ENCODE data around the gene IFI44L.

IFI44L gene

DNA sequence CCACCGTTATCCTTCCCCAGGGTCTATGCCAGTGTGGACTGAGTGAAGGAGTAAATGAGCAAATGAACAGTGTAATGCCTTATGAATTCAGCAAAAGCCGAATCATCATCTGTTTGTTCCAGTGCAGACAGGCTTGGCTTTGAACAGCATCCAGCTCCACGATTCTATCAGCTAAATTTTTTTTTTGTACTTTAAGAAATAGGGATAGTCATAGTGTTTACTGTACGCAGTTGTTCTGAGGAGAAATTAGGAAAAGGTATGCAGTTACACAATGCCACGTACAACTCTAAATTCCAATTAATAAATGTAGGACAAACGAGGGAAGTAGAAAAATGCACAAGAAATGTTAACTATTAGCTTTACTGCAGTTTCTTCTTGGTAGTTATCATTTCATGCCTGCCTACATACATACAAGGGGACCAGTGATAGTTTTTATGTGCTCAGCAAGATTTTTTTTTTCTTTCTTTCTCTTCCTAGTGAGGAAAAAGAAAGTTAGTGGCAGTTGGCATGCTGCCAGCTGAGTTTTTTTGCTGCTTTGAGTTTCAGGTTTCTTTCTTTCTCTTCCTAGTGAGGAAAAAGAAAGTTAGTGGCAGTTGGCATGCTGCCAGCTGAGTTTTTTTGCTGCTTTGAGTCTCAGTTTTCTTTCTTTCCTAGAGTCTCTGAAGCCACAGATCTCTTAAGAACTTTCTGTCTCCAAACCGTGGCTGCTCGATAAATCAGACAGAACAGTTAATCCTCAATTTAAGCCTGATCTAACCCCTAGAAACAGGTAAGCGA lies at the start of gene IFI44L:
IFI44L (plus strand) TSS at position 646 of the 777 bp plus-strand sequence. CDS start 7,468 bp downstream, outside the sequence.
- peak; percentile 70 for DNase-seq

DNA sequence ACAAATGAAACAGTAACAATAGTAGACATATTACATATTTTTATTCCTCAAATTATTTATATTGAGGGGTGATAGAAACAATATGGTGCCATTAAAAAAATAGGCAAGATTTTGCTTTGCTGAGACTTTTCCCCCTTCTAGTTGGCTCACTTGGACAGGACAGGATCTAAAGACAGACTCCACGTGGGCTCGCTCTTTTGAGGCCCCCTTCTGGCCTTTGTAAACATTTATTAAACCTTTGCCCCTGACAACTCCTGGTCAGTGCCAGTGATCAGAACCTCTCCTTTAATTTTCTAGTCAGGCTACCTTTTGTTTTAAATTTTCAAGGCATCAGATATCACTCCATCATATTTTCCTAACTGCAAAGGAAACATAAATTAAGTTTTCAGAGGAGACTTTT lies 49.7 kb upstream of the IFI44L start:
- DNase-seq: no peak

DNA sequence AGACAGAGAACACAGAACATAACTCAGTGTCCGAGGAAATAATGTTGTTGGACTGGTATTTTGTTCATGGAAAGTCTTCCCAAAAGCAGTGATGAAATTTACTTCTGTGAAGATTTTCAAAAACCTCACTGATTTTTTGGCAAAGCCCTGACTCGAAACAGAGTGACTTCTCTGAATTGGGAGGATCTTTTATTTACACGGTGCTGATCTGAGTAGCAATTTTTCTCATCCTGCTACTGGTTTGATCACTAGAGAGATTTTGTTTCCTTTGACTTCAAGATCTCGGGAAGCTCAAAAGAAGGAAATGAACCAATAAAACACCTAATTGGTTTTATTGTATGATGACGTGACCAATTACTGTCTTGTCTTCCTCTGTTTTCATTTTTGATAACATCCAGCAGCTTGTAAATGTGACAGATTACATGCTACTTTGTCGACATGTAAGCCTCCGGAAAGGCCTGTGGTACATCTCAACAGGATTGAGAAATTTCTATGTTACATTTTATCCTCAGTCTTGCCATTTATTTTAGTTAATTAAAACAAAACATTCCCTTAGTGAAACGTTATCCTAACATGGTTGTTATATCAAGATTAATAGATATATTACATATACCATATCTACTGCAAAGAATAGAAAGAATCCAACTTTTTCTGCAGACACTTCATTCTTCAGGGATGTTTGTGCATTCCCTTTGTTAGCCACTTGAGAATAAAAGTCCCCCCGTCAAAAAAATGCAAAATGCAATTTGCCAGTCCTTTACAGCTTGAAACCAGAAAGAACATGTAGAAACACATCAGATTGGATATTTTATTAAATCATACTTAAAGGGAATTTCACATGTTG lies 42.8 kb upstream of the IFI44L start:
- no peak for DNase-seq

DNA sequence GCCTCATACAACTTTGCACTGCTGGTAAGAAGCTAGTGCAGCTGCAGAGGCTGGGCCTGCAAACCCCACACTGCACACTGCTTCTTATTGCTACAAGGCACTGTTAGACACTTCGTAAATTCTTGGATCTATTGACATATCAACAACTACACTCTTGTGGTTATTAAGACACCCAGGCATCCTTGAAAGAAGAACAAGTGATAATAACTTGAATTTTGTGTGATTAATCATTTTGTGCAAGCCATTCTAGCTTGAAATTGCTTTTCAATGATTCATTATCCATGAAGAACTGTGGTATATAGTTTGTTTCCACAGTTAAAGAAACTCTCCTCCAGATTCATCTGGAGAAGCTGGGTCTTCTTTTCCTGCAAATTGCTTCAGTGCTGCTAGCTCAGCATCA lies 33.7 kb upstream of the IFI44L start:
- DNase-seq: no peak

DNA sequence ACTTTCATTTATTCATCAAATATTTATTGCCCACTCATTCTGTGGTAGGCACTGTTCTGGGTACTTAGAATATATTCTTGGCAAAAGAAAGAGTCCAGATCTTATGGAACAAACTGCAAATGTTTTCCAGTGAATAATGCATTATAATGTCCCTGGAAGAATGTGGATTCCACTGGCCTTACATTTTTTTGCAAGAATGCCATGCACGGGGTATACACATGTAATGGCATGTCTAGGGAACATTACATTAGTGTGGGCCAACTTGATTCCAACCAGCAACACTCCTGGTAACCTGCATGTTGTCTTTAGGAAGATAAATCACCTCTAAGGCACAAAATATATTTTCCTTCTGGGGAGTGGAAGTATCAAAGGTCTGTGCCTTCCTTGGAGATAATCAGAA lies 33.0 kb upstream of the IFI44L start:
- DNase-seq: no peak

DNA sequence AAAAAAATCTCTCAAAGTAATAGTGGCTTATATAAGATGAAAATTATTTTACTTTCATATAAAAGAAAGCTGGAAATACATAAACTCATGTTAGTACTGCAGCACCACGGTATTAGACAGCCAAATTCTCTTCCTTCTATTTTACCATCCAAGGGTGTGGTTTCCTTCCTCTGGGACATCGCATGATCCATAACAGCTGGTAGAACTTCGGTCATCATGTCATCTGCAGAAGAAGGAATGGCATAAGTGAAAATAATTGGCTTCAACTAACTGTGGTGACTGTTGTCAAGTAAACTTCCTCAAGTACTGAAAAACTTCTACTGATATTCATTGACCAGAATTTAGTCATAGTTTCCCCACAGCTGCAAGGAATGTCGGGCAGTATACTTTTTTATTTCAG lies 28.3 kb upstream of the IFI44L start:
- no peak for DNase-seq

DNA sequence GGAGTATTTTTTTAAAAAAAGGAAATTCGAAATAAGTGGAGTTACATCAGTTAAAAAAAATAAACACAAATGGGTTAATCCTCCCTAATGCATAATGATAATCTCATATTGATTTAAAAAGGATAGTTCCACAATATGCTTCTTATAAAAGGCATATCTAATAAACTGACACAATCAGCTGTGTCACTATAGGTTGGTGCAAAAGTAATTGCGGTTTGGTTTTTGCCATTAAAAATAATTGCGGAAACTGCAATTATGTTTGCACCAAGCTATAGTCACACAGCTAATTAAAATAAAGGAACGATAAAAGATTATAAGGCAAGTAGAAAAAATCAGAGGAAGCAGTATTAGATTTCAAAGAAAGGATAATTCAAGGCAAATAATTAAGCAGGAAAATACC lies 21.0 kb upstream of the IFI44L start:
- no peak for DNase-seq

DNA sequence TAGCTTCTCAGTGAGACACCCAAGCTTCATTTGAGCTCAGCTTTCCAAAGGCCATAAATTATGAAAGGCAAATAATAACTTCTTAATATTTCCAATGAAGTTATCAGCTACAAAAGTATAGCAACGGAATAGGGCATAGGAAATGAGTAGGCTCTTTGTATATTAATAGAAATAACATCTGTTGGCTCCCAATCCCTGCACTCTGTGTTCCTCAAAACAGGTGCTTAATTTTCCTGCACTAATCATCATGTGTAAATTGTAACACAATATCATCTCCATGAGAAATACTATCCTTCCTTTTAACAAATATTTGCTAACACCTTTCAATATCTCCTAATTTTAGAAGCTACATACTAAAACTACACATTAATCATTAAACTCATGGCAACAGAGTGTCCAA lies 19.2 kb upstream of the IFI44L start:
- DNase-seq: no peak

DNA sequence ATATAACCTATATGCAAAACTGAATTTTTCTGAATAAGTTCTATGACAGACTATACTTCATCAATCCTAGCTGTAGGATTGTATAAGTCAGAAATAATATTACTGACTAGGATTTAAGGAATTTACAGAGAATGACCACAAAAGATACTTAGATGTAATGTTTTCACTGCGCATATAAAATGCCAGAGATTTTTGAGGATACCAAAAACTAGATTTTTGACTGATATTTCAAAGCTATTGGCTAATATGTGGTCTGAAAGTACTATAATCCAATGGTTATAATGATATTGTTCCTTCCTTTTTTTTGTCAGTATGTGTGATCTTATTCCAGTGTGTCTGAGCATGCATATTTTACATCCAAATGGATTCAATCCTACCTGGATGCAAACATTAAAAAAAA lies 17.0 kb upstream of the IFI44L start:
- DNase-seq: no peak

DNA sequence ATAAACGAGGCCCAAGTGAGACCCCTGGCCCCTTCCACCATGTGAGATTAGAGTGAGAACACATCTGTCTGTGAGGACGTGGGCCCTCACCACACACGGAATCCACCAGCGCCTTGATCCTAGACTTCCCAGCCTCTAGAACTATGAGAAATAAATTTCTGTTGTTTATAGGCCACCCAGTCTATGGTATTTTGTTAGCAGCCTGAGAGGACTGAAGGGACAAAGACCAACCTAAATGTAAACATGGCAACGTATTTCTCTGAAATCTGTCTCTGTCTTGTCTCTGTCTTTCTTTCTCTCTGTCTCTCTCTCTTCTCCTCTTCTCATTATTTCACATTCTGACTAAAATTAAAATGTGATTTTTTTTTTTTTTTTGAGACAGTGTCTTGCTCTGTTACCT lies 15.6 kb upstream of the IFI44L start:
- DNase-seq: no peak

DNA sequence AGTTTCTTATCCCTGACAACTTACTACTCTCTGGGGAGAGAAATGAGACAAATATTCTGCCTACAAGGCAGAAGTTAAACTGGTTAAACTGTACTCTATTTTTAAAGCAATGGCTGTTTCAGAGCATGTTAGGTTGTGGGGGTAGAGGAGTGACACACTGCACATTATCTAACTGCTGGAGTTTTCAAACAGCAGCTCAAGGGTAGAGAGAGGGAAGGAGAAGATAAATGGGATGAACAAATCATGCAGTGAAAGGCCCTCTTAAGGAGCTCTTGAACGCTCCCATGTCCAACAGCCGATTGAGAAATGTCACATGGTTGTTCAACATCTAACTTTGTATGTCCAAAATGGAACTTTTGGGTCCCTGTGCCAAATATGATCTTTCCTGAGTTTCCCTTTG lies 14.0 kb upstream of the IFI44L start:
- DNase-seq: no peak

DNA sequence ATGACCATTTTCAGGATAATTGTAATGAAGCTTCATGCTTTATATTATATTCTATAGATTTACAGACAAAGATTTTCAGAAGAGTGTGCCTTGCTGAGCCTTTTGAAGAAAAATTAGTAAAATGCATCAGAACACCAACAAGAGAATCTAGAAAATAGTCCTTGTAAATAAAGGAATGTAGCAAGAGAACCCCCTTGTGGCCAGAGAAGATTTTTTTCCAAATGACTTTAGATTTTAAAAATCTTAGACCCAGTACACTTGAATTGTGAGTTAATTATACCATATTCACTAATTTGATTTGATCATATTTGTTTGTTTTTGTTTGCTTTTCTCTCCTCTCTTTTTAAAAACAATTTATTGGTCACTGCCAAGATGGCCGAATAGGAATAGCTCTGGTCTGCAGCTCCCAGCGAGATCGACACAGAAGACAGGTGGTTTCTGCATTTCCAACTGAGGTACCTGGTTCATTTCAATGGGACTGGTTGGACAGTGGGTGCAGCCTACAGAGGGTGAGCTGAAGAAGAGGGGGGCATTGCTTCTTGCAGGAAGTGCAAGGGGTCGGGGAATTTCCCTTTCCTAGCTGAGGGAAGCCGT lies 12.8 kb upstream of the IFI44L start:
- no peak for DNase-seq

DNA sequence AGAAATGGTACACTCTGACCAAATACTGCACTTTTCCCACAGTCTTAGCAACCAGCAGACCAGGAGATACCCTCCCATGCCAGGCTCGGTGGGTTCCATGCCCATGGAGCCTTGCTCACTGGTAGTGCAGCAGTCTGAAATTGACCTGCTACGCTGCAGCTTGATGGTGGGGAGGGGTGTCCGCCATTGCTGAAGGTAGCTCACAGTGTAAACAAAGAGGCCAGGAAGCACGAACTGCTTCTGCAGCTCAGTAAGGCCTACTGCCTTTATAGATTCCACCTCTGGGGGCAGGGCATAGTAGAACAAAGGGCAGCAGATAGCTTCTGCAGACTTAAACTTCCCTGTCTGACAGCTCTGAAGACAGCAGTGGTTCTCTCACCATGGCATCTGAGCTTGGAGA lies 12.3 kb upstream of the IFI44L start:
- no peak for DNase-seq

DNA sequence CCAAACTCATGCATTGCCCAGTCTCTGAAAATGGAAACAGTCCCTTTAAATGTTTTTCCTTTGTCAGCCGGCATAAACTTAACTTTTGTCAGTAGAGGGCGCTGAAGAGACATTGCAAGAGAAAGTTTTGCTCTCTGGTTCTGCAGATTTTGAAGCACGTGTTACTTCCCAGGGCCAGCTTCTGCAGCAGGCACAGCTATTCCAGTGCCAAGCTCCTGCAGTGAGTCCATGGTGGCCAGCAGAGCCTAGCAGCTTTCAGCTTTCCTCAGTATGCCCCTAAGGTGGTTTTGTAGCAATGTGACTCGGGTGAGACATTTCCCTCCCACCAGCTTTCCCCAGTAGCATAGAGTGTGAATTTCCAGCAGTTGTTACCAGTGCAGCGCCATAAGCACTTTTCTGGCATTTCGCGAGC lies 2.6 kb upstream of the IFI44L start:
- DNase-seq: peak; percentile 85

DNA sequence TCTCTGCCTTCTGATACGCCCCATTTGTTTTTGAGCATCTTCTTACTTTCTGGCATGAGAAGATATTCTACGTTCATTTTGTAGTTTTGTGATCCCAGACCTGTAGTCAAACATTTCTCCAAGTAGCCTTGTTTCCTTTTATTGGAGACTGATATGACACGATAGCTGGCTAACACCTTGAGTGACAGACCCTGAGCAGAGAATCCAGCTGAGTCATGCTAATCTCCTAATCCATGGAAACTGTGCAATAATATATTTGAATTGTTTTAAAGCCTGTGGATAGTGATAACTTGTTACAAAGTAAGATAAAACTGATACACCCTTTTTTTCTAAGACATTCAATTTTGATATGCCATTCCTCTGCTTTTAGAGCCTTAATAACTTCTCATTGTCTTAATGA lies 1.2 kb upstream of the IFI44L start:
- no peak for DNase-seq

DNA sequence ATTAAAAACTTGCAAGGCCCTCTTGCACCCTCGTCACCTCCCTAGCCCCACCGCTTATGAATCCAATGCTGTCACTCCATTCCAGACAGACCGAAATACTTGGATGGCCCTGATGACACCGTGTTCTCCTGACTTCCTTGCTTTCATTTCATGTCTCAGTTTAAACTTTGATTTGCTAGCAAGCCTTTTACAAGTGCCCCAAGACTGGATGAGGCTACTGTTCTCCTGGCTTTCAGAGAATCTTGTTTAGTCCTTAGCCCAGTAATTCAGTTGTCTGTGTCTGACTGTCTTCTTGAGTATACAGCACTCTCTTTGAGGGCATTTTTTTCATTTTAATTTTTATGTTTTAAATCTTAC lies 824 bp upstream of the IFI44L start:
- no peak for DNase-seq

DNA sequence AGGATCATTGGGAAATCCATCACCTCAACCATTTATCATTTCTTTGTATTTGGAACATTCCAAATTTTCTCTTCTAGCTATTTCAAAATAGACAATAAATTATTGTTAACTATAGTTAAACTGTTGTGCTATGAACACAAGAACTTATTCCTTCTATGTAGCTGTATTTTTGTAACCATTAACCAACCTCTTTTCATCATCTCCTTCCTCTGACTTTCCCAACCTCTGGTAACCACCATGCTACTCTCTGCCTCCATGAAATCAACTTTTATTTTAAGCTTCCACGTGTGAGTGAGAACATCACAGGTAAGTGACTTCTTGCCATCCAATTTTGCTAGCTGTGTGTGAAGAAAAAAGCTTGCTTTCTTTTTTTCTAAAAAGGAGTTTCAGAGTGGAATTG lies 418 bp downstream of the IFI44L start:
- DNase-seq: no peak

DNA sequence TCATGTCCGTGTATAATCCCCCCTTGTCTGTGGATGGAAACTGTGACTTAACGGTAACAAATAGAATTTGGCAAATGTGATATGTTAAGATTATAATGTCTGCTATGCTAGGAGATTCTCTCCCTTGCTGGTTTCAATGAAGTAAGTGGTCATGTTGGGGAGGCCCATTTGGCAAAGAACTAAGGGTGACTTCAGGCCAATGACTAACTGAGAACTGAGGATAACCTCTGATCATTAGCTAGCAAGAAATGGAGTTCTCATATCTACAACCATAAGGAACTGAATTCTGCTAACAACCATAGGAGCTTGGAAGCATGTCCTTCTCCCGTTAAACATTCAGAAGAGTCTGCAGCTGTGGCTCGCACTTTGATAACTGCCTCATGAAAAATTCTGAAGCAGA lies 2.3 kb downstream of the IFI44L start:
- no peak for DNase-seq

DNA sequence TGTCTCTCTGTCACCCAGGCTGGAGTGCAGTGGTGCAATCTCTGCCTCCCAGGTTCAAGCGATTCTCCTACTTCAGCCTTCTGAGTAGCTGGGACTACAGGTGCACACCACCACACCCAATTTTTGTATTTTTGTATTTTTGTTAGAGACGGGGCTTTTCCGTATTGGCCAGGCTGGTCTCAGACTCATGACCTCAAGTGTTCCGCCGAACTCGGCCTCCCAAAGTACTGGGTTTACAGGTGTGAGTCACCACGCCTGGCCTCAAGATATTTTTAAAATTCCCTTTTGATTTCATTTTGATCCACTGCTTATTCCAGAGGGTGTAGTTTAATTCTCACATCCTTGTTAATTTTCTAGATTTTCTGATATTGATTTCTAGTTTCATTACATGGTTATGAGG lies 3.8 kb downstream of the IFI44L start:
- no peak for DNase-seq

DNA sequence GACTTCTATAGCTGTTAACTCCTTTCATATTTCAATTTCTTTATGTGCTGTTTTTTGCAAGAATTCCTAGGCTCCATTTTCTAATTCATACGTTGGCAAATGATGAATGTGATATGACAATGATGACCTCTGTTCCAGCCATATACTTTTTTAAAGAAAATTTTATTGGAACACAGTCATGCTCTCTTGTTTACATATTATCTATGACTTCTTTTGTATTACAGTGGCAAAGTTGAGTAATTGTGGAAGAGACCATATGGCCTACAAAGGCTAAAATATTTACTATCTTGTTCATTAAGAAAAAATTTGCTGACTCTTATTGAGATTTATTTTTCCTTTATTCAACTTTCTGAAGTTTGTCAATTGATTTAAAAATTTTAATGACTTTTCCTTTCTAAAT lies 7.1 kb downstream of the IFI44L start:
- no peak for DNase-seq

DNA sequence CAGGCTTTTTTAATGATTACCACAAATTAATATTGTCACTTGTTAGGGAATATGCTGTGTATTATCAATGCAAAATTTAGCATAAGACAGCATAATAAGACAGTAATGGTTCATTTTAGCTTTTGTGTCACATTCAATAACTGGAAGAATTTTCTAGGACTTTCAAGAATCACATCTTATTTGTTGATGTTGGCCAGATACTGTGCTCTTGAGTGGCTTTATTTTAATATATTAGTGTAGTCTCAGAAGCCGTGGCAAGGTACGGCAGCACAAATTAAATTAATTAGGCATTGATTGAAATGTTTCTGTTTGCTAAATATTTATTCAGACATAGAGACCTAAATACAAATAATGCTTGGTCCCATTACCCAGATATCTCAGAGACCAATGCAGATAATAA lies 10.4 kb downstream of the IFI44L start:
- no peak for DNase-seq

DNA sequence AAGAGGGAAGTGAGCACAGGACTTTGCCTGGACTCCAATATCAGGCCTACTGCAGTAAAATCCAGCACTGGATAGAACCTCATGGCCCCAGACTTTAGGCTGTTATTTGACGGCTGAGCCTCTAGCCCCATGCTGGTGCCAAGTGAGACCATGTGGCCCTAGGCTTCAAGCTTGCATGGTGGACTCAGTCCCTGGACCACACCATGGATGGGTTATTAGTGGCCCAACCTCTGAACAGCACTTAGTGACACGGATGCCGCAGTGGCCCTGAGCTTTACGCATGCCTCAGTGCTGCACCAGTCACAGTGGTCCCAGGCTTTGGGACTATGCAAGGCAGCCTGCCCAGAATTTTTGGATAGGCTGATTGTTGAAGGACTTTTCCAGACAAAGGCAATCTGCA lies 13.0 kb downstream of the IFI44L start:
- no peak for DNase-seq

DNA sequence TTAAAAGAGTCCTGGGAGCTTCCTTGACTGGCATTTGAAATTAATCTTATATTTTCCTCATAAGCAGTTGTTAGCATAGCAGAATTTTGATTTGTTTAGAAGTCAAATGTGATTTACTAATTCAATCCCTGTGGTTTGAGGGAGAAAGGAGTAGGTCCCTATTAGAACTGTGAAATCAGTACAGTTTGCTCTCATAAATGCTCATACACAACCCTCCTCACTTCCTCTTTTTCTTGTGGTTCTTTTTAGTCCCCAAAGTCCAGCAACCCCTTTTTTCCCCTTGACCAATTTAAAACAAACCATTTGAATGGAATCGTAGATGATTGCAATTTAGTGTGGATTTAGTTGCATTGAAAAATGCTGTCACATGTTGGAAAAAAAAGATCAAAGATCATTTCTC lies 20.2 kb downstream of the IFI44L start:
- no peak for DNase-seq

DNA sequence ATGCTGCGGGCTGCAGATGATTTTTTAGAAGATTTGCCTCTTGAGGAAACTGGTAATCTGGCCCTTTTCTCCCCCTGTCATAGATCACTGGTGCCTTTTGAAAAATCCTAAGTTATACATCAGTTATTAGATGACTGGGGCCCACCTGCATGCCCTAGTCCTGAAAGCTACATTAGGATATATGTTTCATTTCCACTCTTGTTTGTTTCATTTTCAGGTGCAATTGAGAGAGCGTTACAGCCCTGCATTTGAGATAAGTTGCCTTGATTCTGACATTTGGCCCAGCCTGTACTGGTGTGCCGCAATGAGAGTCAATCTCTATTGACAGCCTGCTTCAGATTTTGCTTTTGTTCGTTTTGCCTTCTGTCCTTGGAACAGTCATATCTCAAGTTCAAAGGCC lies 21.3 kb downstream of the IFI44L start:
- no peak for DNase-seq
